Measurements from ENCODE around the gene AMDHD1.
"Not testable (repeated sequence)": the region's sequence is repeated elsewhere in the genome, so short reads cannot be mapped to it uniquely, and the experiment has no call there.

DNA sequence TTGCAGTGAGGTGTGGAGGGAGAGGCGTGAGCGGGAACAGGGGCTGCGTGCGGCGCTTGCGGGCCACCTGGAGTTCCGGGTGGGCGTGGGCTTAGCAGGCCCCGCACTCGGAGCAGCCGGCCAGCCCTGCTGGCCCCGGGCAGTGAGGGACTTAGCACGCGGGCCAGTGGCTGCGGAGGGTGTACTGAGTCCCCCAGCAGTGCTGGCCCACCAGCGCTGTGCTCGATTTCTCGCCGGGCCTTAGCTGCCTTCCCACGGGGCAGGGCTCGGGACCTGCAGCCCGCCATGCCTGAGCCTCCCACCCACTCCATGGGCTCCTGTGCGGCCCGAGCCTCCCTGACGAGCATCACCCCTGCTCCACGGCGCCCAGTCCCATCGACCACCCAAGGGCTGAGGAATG lies 26.0 kb downstream of the AMDHD1 start:
- TF ChIP-seq POLR2A (IDR thresholded peaks at IDR 0.05; ENCODE audit: low read length); GATA1 (IDR thresholded peaks at IDR 0.05; ENCODE audit: low read depth, low read length): not testable (repeated sequence)

Data from erythroblast (primary cell).